ENCODE measurements around the gene MANEAL. TPM values are rescaled to one million over a fixed set of nuclear protein-coding genes. Genes with fewer than 3 reads are reported as not detected.

Gene MANEAL
- total and polyA plus RNA-seq, 2 of the 13 experiments (the other 11 are each of a cell fraction or from before 2014, with no cell fraction given): 20.8 to 26.4 TPM

- TF ChIP-seq U2AF2 (IDR thresholded peaks at IDR 0.05; ENCODE audit: low read depth, low read length) (no peak), ZNF230 (CRISPR knock-in tag; IDR thresholded peaks at IDR 0.05) (no peak), ZNF501 (CRISPR knock-in tag; IDR thresholded peaks at IDR 0.05) (no peak), MYC (CRISPR knock-in tag; IDR thresholded peaks at IDR 0.05; ENCODE audit: borderline replicate concordance) (peak; percentile 81), SSRP1 (CRISPR knock-in tag; IDR thresholded peaks at IDR 0.05) (no peak), KLF16 (CRISPR knock-in tag; IDR thresholded peaks at IDR 0.05) (no peak), NCOR1 (IDR thresholded peaks at IDR 0.05; ENCODE audit: borderline replicate concordance, low read length) (no peak), ZNF350 (CRISPR knock-in tag; IDR thresholded peaks at IDR 0.05; ENCODE audit: borderline replicate concordance, low read depth) (no peak), BORCS8-MEF2B (CRISPR knock-in tag; IDR thresholded peaks at IDR 0.05) (no peak; the same call in 1 of the 2 replicates), ZNF605 (CRISPR knock-in tag; IDR thresholded peaks at IDR 0.05) (no peak), ZNF430 (CRISPR knock-in tag; IDR thresholded peaks at IDR 0.05) (peak; percentile 41; the same call in 1 of the 2 replicates), ZNF296 (CRISPR knock-in tag; conservative IDR thresholded peaks at IDR 0.05) (no peak), TRAFD1 (CRISPR knock-in tag; IDR thresholded peaks at IDR 0.05; ENCODE audit: borderline replicate concordance) (no peak), ARNT (IDR thresholded peaks at IDR 0.05) (no peak), ZFP1 (CRISPR knock-in tag; IDR thresholded peaks at IDR 0.05) (no peak), NFIB (CRISPR knock-in tag; IDR thresholded peaks at IDR 0.05; ENCODE audit: borderline replicate concordance) (no peak), CREM (IDR thresholded peaks at IDR 0.05) (no peak), CREM (CRISPR knock-in tag; IDR thresholded peaks at IDR 0.05) (no peak), SMAD9 (CRISPR knock-in tag; IDR thresholded peaks at IDR 0.05) (no peak), KAT7 (CRISPR knock-in tag; IDR thresholded peaks at IDR 0.05; ENCODE audit: borderline replicate concordance) (no peak), SKI (IDR thresholded peaks at IDR 0.05; ENCODE audit: partially characterized antibody) (peak; percentile 56), ZNF770 (CRISPR knock-in tag; IDR thresholded peaks at IDR 0.05) (no peak), ZNF34 (CRISPR knock-in tag; IDR thresholded peaks at IDR 0.05; ENCODE audit: borderline replicate concordance) (no peak)
- TF ChIP-seq, protein P1, sequence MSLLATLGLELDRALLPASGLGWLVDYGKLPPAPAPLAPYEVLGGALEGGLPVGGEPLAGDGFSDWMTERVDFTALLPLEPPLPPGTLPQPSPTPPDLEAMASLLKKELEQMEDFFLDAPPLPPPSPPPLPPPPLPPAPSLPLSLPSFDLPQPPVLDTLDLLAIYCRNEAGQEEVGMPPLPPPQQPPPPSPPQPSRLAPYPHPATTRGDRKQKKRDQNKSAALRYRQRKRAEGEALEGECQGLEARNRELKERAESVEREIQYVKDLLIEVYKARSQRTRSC (CRISPR knock-in tag; IDR thresholded peaks at IDR 0.05; ENCODE audit: low read depth): no peak
- TF ChIP-seq, protein P2, sequence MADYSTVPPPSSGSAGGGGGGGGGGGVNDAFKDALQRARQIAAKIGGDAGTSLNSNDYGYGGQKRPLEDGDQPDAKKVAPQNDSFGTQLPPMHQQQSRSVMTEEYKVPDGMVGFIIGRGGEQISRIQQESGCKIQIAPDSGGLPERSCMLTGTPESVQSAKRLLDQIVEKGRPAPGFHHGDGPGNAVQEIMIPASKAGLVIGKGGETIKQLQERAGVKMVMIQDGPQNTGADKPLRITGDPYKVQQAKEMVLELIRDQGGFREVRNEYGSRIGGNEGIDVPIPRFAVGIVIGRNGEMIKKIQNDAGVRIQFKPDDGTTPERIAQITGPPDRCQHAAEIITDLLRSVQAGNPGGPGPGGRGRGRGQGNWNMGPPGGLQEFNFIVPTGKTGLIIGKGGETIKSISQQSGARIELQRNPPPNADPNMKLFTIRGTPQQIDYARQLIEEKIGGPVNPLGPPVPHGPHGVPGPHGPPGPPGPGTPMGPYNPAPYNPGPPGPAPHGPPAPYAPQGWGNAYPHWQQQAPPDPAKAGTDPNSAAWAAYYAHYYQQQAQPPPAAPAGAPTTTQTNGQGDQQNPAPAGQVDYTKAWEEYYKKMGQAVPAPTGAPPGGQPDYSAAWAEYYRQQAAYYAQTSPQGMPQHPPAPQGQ (CRISPR knock-in tag; IDR thresholded peaks at IDR 0.05; ENCODE audit: borderline replicate concordance): no peak
- TF ChIP-seq, protein P3, sequence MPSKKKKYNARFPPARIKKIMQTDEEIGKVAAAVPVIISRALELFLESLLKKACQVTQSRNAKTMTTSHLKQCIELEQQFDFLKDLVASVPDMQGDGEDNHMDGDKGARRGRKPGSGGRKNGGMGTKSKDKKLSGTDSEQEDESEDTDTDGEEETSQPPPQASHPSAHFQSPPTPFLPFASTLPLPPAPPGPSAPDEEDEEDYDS (CRISPR knock-in tag; IDR thresholded peaks at IDR 0.05): no peak
Measured at GRCh38 chr1:37793773-37794371, at the start of gene MANEAL (continued).

All from HepG2 (cell line).